Measurements from ENCODE around the gene CLEC12A. TPM values are rescaled to one million over a fixed set of nuclear protein-coding genes. Genes with fewer than 3 reads are reported as not detected.

CLEC12A gene
- total RNA-seq, 1 donor from 2014 or later: not detected

GRCh38 chr12:9943240-9943639 lies 28.0 kb upstream of the CLEC12A start:
- Histone ChIP-seq H3K4me1 (ENCODE audit: insufficient read depth, low read length) (no peaks in the 10 kb centered on the region), H2AFZ (ENCODE audit: low read depth, low read length) (no peak overlapping the region), H3K27me3 (ENCODE audit: insufficient read depth, low read length) (no peaks in the 10 kb centered on the region), H3K79me2 (ENCODE audit: insufficient read depth, low read length) (no peaks in the 10 kb centered on the region), H3K4me3 (ENCODE audit: insufficient read depth, low read depth, low read length) (no peak overlapping the region), H3K4me2 (ENCODE audit: low read length) (no peak overlapping the region), H3K9ac (ENCODE audit: low read length) (no peak overlapping the region), H3K9me3 (ENCODE audit: insufficient read depth, low read depth, low read length) (no peaks in the 10 kb centered on the region), H4K20me1 (ENCODE audit: insufficient read depth, low read length) (no peaks in the 10 kb centered on the region), H3K27ac (ENCODE audit: low read depth, low read length) (no peak overlapping the region), H3K36me3 (ENCODE audit: insufficient read depth, low read length) (no peaks in the 10 kb centered on the region)
- FAIRE-seq: no peak
- Mint-ChIP-seq H3K4me1 (ENCODE audit: low read depth, unreplicated experiment) (no peaks in the 10 kb centered on the region), H3K36me3 (ENCODE audit: low read depth, unreplicated experiment) (no peaks in the 10 kb centered on the region), H3K27me3 (ENCODE audit: low read depth, unreplicated experiment) (no peaks in the 10 kb centered on the region), H3K4me3 (ENCODE audit: unreplicated experiment) (no peak overlapping the region), H3K9me3 (ENCODE audit: unreplicated experiment) (peaks cover 3% of the 10 kb centered on the region), H3K27ac (ENCODE audit: unreplicated experiment) (no peak overlapping the region)
- no peak for DNase-seq (ENCODE audit: low read depth)
- TF ChIP-seq CTCF (IDR thresholded peaks at IDR 0.05; ENCODE audit: insufficient read depth, low read depth, low read length) (no peak), EZH2 (IDR thresholded peaks at IDR 0.05; ENCODE audit: insufficient read depth, low read length) (no peak)

DNA sequence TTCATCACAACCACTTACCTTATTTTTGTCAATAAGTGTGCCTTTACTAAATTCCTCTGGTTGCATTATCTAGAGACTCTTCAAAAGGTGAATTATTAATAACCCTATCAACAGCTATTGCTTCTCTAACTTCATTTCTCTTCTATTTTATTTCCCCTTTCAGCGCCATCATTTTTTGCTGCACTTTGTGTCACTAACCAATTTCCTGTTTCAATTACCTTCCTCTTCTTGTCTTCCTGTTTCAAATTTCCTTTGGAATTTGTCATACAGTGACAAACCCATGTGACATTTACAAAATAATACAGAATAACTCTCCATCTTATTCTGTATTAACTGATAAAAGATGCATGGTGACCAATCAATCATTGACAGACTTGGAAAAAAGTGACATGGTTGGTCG lies 26.8 kb upstream of the CLEC12A start:
- no peaks in the 10 kb centered on the region for H4K20me1 ChIP-seq (ENCODE audit: insufficient read depth, low read length)
- H3K27ac Mint-ChIP-seq (ENCODE audit: unreplicated experiment): no peak overlapping the region

More for the DNA sequence above, 26.8 kb upstream of the CLEC12A start:
- DNase-seq (ENCODE audit: low read depth): no peak
- TF ChIP-seq CTCF (IDR thresholded peaks at IDR 0.05; ENCODE audit: insufficient read depth, low read depth, low read length): no peak
- no peak for TF ChIP-seq EZH2 (IDR thresholded peaks at IDR 0.05; ENCODE audit: insufficient read depth, low read length)
- no peak for FAIRE-seq
- peaks cover 3% of the 10 kb centered on the region for H3K9me3 Mint-ChIP-seq (ENCODE audit: unreplicated experiment)
- no peaks in the 10 kb centered on the region for H3K4me1 ChIP-seq (ENCODE audit: insufficient read depth, low read length)
- H2AFZ ChIP-seq (ENCODE audit: low read depth, low read length): no peak overlapping the region
- no peaks in the 10 kb centered on the region for H3K79me2 ChIP-seq (ENCODE audit: insufficient read depth, low read length)
- no peaks in the 10 kb centered on the region for H3K36me3 Mint-ChIP-seq (ENCODE audit: low read depth, unreplicated experiment)
- H3K27me3 ChIP-seq (ENCODE audit: insufficient read depth, low read length): no peaks in the 10 kb centered on the region
- no peaks in the 10 kb centered on the region for H3K9me3 ChIP-seq (ENCODE audit: insufficient read depth, low read depth, low read length)
- H3K4me3 Mint-ChIP-seq (ENCODE audit: unreplicated experiment): no peak overlapping the region
- no peak overlapping the region for H3K27ac ChIP-seq (ENCODE audit: low read depth, low read length)
- H3K27me3 Mint-ChIP-seq (ENCODE audit: low read depth, unreplicated experiment): no peaks in the 10 kb centered on the region
- no peak overlapping the region for H3K4me2 ChIP-seq (ENCODE audit: low read length)
- no peak overlapping the region for H3K9ac ChIP-seq (ENCODE audit: low read length)
- H3K4me1 Mint-ChIP-seq (ENCODE audit: low read depth, unreplicated experiment): no peaks in the 10 kb centered on the region
- no peaks in the 10 kb centered on the region for H3K36me3 ChIP-seq (ENCODE audit: insufficient read depth, low read length)
- H3K4me3 ChIP-seq (ENCODE audit: insufficient read depth, low read depth, low read length): no peak overlapping the region
